CD14-positive monocyte (primary cell): ENCODE data around the gene ROBO2. TPM values are rescaled to one million over a fixed set of nuclear protein-coding genes. Genes with fewer than 3 reads are reported as not detected.

Experiments used
- DNase-seq, 3 donors: peaks; one replicate each; pipeline ENCODE4 v3.0.0-alpha.2; 2011 to 2022
- H2AFZ ChIP-seq: 2 replicates; pipeline ENCODE4 v1.6.0; 2012; ENCODE audit warnings: mild to moderate bottlenecking, low read depth, low read length, inconsistent platforms; ENCODE audit not compliant: insufficient read depth, poor library complexity, severe bottlenecking
- H3K27ac ChIP-seq, 2 donors: 1 replicate in 1 of 2; 2 replicates in 1 of 2; pipeline ENCODE4 v1.5.1; 2012 to 2013; ENCODE audit warnings: low read length in 2 of 2, control low read depth in 1 of 2, inconsistent platforms in 1 of 2, low read depth in 1 of 2, mild to moderate bottlenecking in 1 of 2
- H3K27me3 ChIP-seq, 2 donors: one replicate each; pipeline versions ENCODE4 v1.6.0 to v1.6.1; 2011 to 2013; ENCODE audit warnings: low read length in 2 of 2; ENCODE audit not compliant: control insufficient read depth in 2 of 2, insufficient read depth in 2 of 2
- H3K36me3 ChIP-seq, 2 donors: replicated peaks in 1 of 2; 1 replicate in 1 of 2; 2 replicates in 1 of 2; pipeline versions ENCODE4 v1.5.1 to v1.6.1; 2012 to 2013; ENCODE audit warnings: low read length in 2 of 2, control low read depth in 1 of 2, inconsistent platforms in 1 of 2, mild to moderate bottlenecking in 1 of 2; ENCODE audit not compliant: insufficient read depth in 2 of 2, control insufficient read depth in 1 of 2
- H3K4me1 ChIP-seq, 2 donors: 1 replicate in 1 of 2; 2 replicates in 1 of 2; pipeline versions ENCODE4 v1.5.1 to v1.6.1; 2012 to 2013; ENCODE audit warnings: low read length in 2 of 2, control low read depth in 1 of 2, inconsistent platforms in 1 of 2, mild to moderate bottlenecking in 1 of 2, moderate library complexity in 1 of 2; ENCODE audit not compliant: insufficient read depth in 2 of 2, control insufficient read depth in 1 of 2
- H3K4me2 ChIP-seq: replicated peaks from 2 replicates; pipeline ENCODE3; 2012; ENCODE audit warnings: low read length, moderate library complexity, mild to moderate bottlenecking; ENCODE audit not compliant: poor library complexity, severe bottlenecking; ENCODE audit errors: extremely low read depth
- H3K4me3 ChIP-seq, 3 experiments: fragments of 200-600 bp in 1 of 3; sonication (generic) in 1 of 3; replicated peaks in 1 of 3; 1 replicate in 2 of 3; 2 replicates in 1 of 3; pipeline ENCODE4 v1.5.1; 2011 to 2013; ENCODE audit warnings: low read length in 3 of 3, mild to moderate bottlenecking in 3 of 3, control low read depth in 2 of 3, low read depth in 2 of 3, inconsistent platforms in 1 of 3, moderate library complexity in 1 of 3
- H3K79me2 ChIP-seq: 2 replicates; pipeline ENCODE4 v1.6.0; 2012; ENCODE audit warnings: mild to moderate bottlenecking, control low read depth, inconsistent platforms, low read length, moderate library complexity; ENCODE audit not compliant: insufficient read depth
- H3K9ac ChIP-seq: 2 replicates; pipeline ENCODE4 v1.6.0; 2017; ENCODE audit warnings: low read length, mild to moderate bottlenecking; ENCODE audit not compliant: insufficient read depth, poor library complexity, severe bottlenecking
- H3K9me3 ChIP-seq, 2 donors: replicated peaks in 1 of 2; 1 replicate in 1 of 2; 2 replicates in 1 of 2; pipeline versions ENCODE4 v1.5.1 to v1.6.1; 2012 to 2013; ENCODE audit warnings: low read length in 2 of 2, control low read depth in 1 of 2; ENCODE audit not compliant: control insufficient read depth in 1 of 2, insufficient read depth in 1 of 2
- H4K20me1 ChIP-seq: 2 replicates; pipeline ENCODE4 v1.6.0; 2012; ENCODE audit warnings: mild to moderate bottlenecking, low read length, control low read depth, moderate library complexity; ENCODE audit not compliant: insufficient read depth
- H3K27ac Mint-ChIP-seq, 7 donors: one replicate each; pipeline ENCODE4 v1.8.0; 2020; ENCODE audit warnings: mild to moderate bottlenecking in 7 of 7, mixed read lengths in 7 of 7, moderate library complexity in 6 of 7, inconsistent platforms in 2 of 7
- H3K27me3 Mint-ChIP-seq, 3 donors: one replicate each; pipeline ENCODE4 v1.8.0; 2021 to 2022; ENCODE audit warnings: low read depth in 3 of 3, mild to moderate bottlenecking in 3 of 3, mixed read lengths in 3 of 3, moderate library complexity in 3 of 3, inconsistent platforms in 1 of 3
- H3K36me3 Mint-ChIP-seq, 2 donors: one replicate each; pipeline ENCODE4 v1.8.0; 2020; ENCODE audit warnings: mixed read lengths in 2 of 2, inconsistent platforms in 1 of 2, mild to moderate bottlenecking in 1 of 2
- H3K4me1 Mint-ChIP-seq: one replicate; pipeline ENCODE4 v1.8.0; 2020; ENCODE audit warnings: mild to moderate bottlenecking, mixed read lengths
- H3K4me3 Mint-ChIP-seq, 2 donors: one replicate each; pipeline ENCODE4 v1.8.0; 2020; ENCODE audit warnings: mild to moderate bottlenecking in 2 of 2, mixed read lengths in 2 of 2, moderate library complexity in 1 of 2
- H3K9me3 Mint-ChIP-seq, 7 donors: one replicate each; pipeline ENCODE4 v1.8.0; 2020 to 2022; ENCODE audit warnings: mixed read lengths in 7 of 7, mild to moderate bottlenecking in 6 of 7, moderate library complexity in 6 of 7, inconsistent platforms in 2 of 7
- CTCF ChIP-seq: fragments of 200-600 bp; IDR thresholded peaks from one replicate; pipeline ENCODE4 v1.8.0; 2022; ENCODE audit warnings: antibody characterized with exemption, mild to moderate bottlenecking
- WGBS: methylation state at CpG from one replicate; pipeline ENCODE4 v1.1.5; 2013; ENCODE audit warnings: missing lambda C conversion rate; ENCODE audit not compliant: insufficient coverage; 5-methylcytosine and 5-hydroxymethylcytosine counted together
- intact Hi-C, 2 donors: fragments of 100-400 bp; cut with micrococcal nuclease; formaldehyde crosslinking; loops; one replicate each; pipeline versions ENCODE4 v1.15.0 to v1.15.1; 2023
- polyA plus RNA-seq, 3 donors: library from polyadenylated mRNA; depleted of rRNA in 1 of 3; unstranded in 2 of 3; stranded (reverse) in 1 of 3; fragments of 300-500 nt in 2 of 3; fragments of >200 nt in 1 of 3; fragmentation: Illumina TruSeq in 2 of 3; gene quantifications; 1 replicate in 2 of 3; 2 replicates in 1 of 3; pipeline ENCODE4 v1.2.3, GENCODE V29; 2012 to 2021

ROBO2 gene
- polyA plus RNA-seq, 3 donors = not detected

- H3K27me3 Mint-ChIP-seq = no peaks in the 10 kb centered on the region
- Histone ChIP-seq H3K4me2 (no peak overlapping the region), H3K9me3 (no peaks in the 10 kb centered on the region), H2AFZ (no peak overlapping the region), H3K9ac (no peak overlapping the region), H3K27ac (no peak overlapping the region), H3K4me3 (no peak overlapping the region), H3K27me3 (no peaks in the 10 kb centered on the region), H3K79me2 (no peaks in the 10 kb centered on the region), H3K4me1 (no peaks in the 10 kb centered on the region), H4K20me1 (no peaks in the 10 kb centered on the region), H3K36me3 (no peaks in the 10 kb centered on the region)
- no peaks in the 10 kb centered on the region for H3K4me1 Mint-ChIP-seq
- DNase-seq = no peak
- H3K36me3 Mint-ChIP-seq = no peaks in the 10 kb centered on the region
- TF ChIP-seq CTCF = no peak
- peaks cover 0 to 2% (median 0%) of the 10 kb centered on the region in 7 donors for H3K9me3 Mint-ChIP-seq
- no peak overlapping the region for H3K4me3 Mint-ChIP-seq
- no peak overlapping the region for H3K27ac Mint-ChIP-seq
- WGBS = 60% methylated on average over 4 of the region's 6 CpGs
- intact Hi-C loops = no loop called here
These were observed 308.5 kb downstream of the ROBO2 start for GRCh38 chr3:77348244-77348855.

- Histone ChIP-seq H3K79me2 (no peaks in the 10 kb centered on the region), H3K9me3 (no peaks in the 10 kb centered on the region), H2AFZ (no peak overlapping the region), H3K9ac (no peak overlapping the region), H3K36me3 (no peaks in the 10 kb centered on the region), H3K4me1 (no peaks in the 10 kb centered on the region), H4K20me1 (no peaks in the 10 kb centered on the region), H3K27me3 (no peaks in the 10 kb centered on the region), H3K27ac (no peak overlapping the region), H3K4me3 (no peak overlapping the region), H3K4me2 (no peak overlapping the region)
- Mint-ChIP-seq H3K27me3 (peaks cover 0 to 2% (median 1%) of the 10 kb centered on the region in 3 donors), H3K36me3 (no peaks in the 10 kb centered on the region), H3K4me3 (no peak overlapping the region), H3K9me3 (peaks cover 0 to 7% (median 2%) of the 10 kb centered on the region in 7 donors), H3K4me1 (no peaks in the 10 kb centered on the region), H3K27ac (no peak overlapping the region)
- intact Hi-C loops = no loop called here
- TF ChIP-seq CTCF = no peak
- no peak for DNase-seq
These were observed 315.1 kb downstream of the ROBO2 start for GRCh38 chr3:77354958-77355357.
